ENCODE results near the gene PITRM1. TPM values are rescaled to one million over a fixed set of nuclear protein-coding genes. Genes with fewer than 3 reads are reported as not detected.
A peak's percentile ranks its signal among the peaks of the same experiment; 100 is the strongest.

Gene PITRM1
- total and polyA plus RNA-seq, 11 donors = 65.8 to 128 (median 91.8) TPM

GRCh38 chr10:3197348-3198003, 24.9 kb upstream of the PITRM1 start:
- H3K27me3 ChIP-seq = no peaks in the 10 kb centered on the region
- H3K36me3 ChIP-seq = no peaks in the 10 kb centered on the region
- peak overlapping the region in 4 of 12 donors; percentile 26 to 61 (median 28) for H3K27ac ChIP-seq
- 14 to 30% (median 19%) methylated on average over 15 to 27 of the region's 27 CpGs for WGBS, 4 donors
- no peaks in the 10 kb centered on the region for H3K9me3 ChIP-seq
- intact Hi-C loops (cut with DNase I) = loop anchor here (1.0 to 10.0 kb wide), 11 partner anchors 585 to 1574 kb away; no protein-coding TSS in a partner anchor
- TF ChIP-seq CTCF (IDR thresholded peaks at IDR 0.05) (peak; percentile 81 to 96 (median 93)), POLR2A (IDR thresholded peaks at IDR 0.05) (no peak)
- DNase-seq (peak; percentile 78 to 90 (median 83)), ATAC-seq (peak; percentile 76 to 96 (median 92))
- peak overlapping the region in 9 of 12 donors; percentile 18 to 43 (median 32) for H3K4me3 ChIP-seq
- H3K4me1 ChIP-seq = peaks cover 0 to 23% (median 11%) of the 10 kb centered on the region in 12 donors

DNA sequence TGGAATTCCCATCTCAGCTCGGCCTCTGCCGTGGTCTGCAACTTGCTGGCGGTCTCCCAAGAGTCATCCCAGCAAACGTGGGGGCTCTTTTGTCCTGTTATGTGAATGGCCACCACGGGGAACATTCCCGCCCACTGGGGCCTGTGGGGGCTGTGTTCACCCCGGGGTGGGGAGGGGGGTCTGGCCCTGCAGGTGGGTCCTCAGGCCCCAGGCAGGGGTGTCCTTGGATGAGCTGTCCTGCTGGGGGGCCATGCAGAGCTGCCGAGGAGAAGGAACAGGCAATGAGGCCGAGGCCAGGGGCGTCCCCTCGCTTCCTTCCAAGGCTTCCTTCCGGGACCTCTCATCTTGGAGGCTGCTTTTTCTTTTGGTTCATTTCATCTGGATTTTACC, 24.4 kb upstream of the PITRM1 start:
- 20 to 48% (median 38%) methylated on average over 2 to 12 of the region's 12 CpGs for WGBS, 4 donors
- Histone ChIP-seq H3K27ac (peak overlapping the region in 4 of 12 donors; percentile 26 to 61 (median 28)), H3K9me3 (no peaks in the 10 kb centered on the region), H3K36me3 (no peaks in the 10 kb centered on the region), H3K4me3 (peak overlapping the region in 9 of 12 donors; percentile 18 to 43 (median 32)), H3K27me3 (no peaks in the 10 kb centered on the region), H3K4me1 (peaks cover 0 to 23% (median 11%) of the 10 kb centered on the region in 12 donors)
- intact Hi-C loops (cut with DNase I) = loop anchor here (1.0 to 10.0 kb wide), 11 partner anchors 585 to 1574 kb away; no protein-coding TSS in a partner anchor
- DNase-seq = peak in 1 of 5 donors; percentile 72
- TF ChIP-seq CTCF (IDR thresholded peaks at IDR 0.05) = no peak
- no peak for TF ChIP-seq POLR2A (IDR thresholded peaks at IDR 0.05)
- peak in 3 of 4 donors; percentile 6 to 20 (median 14) for ATAC-seq

DNA sequence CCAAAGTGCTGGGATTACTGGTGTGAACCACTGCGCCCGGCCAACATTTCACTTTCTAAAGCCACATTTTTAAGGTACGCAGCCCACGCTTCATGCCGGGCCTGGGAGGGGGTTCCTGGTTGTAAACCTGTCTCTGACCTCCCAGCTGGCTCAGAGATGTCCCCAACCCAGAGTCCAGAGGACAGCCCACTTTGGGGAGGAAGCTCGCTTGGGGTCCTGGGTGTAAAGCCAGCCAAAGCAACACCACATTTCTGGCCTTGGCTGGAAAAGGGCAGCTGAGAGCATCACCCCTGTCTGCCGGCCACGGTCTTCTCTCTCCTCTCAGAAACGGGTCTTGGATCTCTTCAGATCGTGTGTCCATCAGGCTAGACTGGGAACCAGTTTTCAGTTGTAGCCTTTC, 23.9 kb upstream of the PITRM1 start:
- Histone ChIP-seq H3K27me3 (no peaks in the 10 kb centered on the region), H3K9me3 (no peaks in the 10 kb centered on the region), H3K4me3 (peak overlapping the region in 5 of 12 donors; percentile 24 to 41 (median 32)), H3K4me1 (peaks cover 0 to 23% (median 11%) of the 10 kb centered on the region in 12 donors), H3K36me3 (no peaks in the 10 kb centered on the region), H3K27ac (peak overlapping the region in 3 of 12 donors; percentile 28 to 61 (median 28))
- TF ChIP-seq POLR2A (IDR thresholded peaks at IDR 0.05) (no peak), CTCF (IDR thresholded peaks at IDR 0.05) (no peak)
- DNase-seq (no peak), ATAC-seq (no peak)
- intact Hi-C loops (cut with DNase I) = loop anchor here (2.0 to 10.0 kb wide), 10 partner anchors 586 to 1574 kb away; no protein-coding TSS in a partner anchor
- WGBS, 4 donors = 81 to 97% (median 85%) methylated on average over 10 of the region's 10 CpGs

GRCh38 chr10:3195726-3196125, 23.1 kb upstream of the PITRM1 start:
- intact Hi-C loops (cut with DNase I) = loop anchor here (2.0 to 10.0 kb wide), 10 partner anchors 587 to 1575 kb away; no protein-coding TSS in a partner anchor
- Histone ChIP-seq H3K9me3 (no peaks in the 10 kb centered on the region), H3K27me3 (no peaks in the 10 kb centered on the region), H3K36me3 (no peaks in the 10 kb centered on the region), H3K27ac (no peak overlapping the region), H3K4me3 (no peak overlapping the region), H3K4me1 (peaks cover 0 to 23% (median 11%) of the 10 kb centered on the region in 12 donors)
- TF ChIP-seq CTCF (IDR thresholded peaks at IDR 0.05) = no peak
- TF ChIP-seq POLR2A (IDR thresholded peaks at IDR 0.05) = no peak
- ATAC-seq (no peak), DNase-seq (no peak)
- 86 to 95% (median 90%) methylated on average over 8 to 9 of the region's 9 CpGs for WGBS, 4 donors

Data from heart left ventricle (tissue), 16 donors.